ENCODE data around the gene DRD5.
"Not testable (repeated sequence)": the region's sequence is repeated elsewhere in the genome, so short reads cannot be mapped to it uniquely, and the experiment has no call there.

DNA sequence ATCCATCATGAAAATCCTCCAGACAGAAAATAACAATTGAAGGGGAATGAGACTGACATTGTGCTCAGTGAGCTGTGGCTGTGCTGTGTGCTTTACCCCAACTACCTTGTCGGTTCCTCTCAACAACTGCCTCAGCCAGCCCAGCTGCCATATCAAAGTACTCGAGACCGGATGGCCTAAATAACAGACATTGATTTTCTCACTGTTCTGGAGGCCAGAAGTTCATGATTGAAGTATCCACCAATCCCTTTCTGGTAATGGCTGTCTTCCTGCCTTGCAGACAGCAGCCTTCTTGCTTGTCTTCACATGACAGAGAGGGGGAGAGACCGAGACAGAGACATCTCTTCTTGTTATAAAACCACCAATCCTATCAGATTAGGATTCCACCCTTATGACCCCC is 37.6 kb upstream of the DRD5 start:
- not testable (repeated sequence) for TF ChIP-seq EP300, POLR2AphosphoS5 (IDR thresholded peaks at IDR 0.05)
- TF ChIP-seq, protein P1, sequence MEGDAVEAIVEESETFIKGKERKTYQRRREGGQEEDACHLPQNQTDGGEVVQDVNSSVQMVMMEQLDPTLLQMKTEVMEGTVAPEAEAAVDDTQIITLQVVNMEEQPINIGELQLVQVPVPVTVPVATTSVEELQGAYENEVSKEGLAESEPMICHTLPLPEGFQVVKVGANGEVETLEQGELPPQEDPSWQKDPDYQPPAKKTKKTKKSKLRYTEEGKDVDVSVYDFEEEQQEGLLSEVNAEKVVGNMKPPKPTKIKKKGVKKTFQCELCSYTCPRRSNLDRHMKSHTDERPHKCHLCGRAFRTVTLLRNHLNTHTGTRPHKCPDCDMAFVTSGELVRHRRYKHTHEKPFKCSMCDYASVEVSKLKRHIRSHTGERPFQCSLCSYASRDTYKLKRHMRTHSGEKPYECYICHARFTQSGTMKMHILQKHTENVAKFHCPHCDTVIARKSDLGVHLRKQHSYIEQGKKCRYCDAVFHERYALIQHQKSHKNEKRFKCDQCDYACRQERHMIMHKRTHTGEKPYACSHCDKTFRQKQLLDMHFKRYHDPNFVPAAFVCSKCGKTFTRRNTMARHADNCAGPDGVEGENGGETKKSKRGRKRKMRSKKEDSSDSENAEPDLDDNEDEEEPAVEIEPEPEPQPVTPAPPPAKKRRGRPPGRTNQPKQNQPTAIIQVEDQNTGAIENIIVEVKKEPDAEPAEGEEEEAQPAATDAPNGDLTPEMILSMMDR (IDR thresholded peaks at IDR 0.05): not testable (repeated sequence)

Data from stomach (tissue), 4 donors.